Calu3 (cell line): ENCODE data around the gene TRIM46. TPM values are rescaled to one million over a fixed set of nuclear protein-coding genes. Genes with fewer than 3 reads are reported as not detected.
A peak's percentile ranks its signal among the peaks of the same experiment; 100 is the strongest.
"Not testable (repeated sequence)": the region's sequence is repeated elsewhere in the genome, so short reads cannot be mapped to it uniquely, and the experiment has no call there.

ENCODE experiments used
- BruUV-seq: library from RNA; stranded (reverse); fragments of 400-500 nt; replicated peaks from 2 replicates; lab custom pipeline; 2021; lab: Mats Ljungman, UMichigan
- CTCF ChIA-PET: fragments of 300-600 bp; sonication (Branson Sonifier 250); formaldehyde crosslinking; loops from one replicate; lab custom pipeline; 2022; ENCODE audit warnings: antibody characterized with exemption; lab: Charles Lee
- DNase-seq: peaks from one replicate; pipeline ENCODE4 v3.0.0; 2022
- H3K27ac Mint-ChIP-seq: one replicate; pipeline ENCODE4 v1.8.0; 2022; ENCODE audit warnings: mixed read lengths; ENCODE audit not compliant: unreplicated experiment
- H3K27me3 Mint-ChIP-seq: one replicate; pipeline ENCODE4 v1.8.0; 2022; ENCODE audit warnings: mixed read lengths; ENCODE audit not compliant: unreplicated experiment
- H3K36me3 Mint-ChIP-seq: one replicate; pipeline ENCODE4 v1.8.0; 2022; ENCODE audit warnings: mild to moderate bottlenecking, moderate library complexity, mixed read lengths; ENCODE audit not compliant: insufficient read depth, unreplicated experiment
- H3K4me1 Mint-ChIP-seq: one replicate; pipeline ENCODE4 v1.8.0; 2022; ENCODE audit warnings: mild to moderate bottlenecking, low read depth, mixed read lengths; ENCODE audit not compliant: unreplicated experiment
- H3K4me3 Mint-ChIP-seq: one replicate; pipeline ENCODE4 v1.8.0; 2022; ENCODE audit warnings: mild to moderate bottlenecking, low read depth, moderate library complexity, mixed read lengths; ENCODE audit not compliant: unreplicated experiment
- H3K9me3 Mint-ChIP-seq: one replicate; pipeline ENCODE4 v1.8.0; 2022; ENCODE audit warnings: low read depth, mixed read lengths; ENCODE audit not compliant: unreplicated experiment
- intact Hi-C: fragments of 100-400 bp; cut with micrococcal nuclease; formaldehyde crosslinking; loops from one replicate; pipeline ENCODE4 v1.10.0; 2022; ENCODE audit not compliant: unreplicated experiment
- total RNA-seq: library from RNA; stranded (reverse); gene quantifications from 2 replicates; pipeline ENCODE4 v1.2.3, GENCODE V29; 2022
- TF ChIP-seq, protein P1 (sequence below): fragments of 200-600 bp; IDR thresholded peaks from one replicate; pipeline ENCODE4 v1.8.0; 2022; ENCODE audit warnings: antibody characterized with exemption; ENCODE audit not compliant: unreplicated experiment

The TRIM46 gene
- total RNA-seq, 1 experiment from 2014 or later = 1.1 TPM

DNA sequence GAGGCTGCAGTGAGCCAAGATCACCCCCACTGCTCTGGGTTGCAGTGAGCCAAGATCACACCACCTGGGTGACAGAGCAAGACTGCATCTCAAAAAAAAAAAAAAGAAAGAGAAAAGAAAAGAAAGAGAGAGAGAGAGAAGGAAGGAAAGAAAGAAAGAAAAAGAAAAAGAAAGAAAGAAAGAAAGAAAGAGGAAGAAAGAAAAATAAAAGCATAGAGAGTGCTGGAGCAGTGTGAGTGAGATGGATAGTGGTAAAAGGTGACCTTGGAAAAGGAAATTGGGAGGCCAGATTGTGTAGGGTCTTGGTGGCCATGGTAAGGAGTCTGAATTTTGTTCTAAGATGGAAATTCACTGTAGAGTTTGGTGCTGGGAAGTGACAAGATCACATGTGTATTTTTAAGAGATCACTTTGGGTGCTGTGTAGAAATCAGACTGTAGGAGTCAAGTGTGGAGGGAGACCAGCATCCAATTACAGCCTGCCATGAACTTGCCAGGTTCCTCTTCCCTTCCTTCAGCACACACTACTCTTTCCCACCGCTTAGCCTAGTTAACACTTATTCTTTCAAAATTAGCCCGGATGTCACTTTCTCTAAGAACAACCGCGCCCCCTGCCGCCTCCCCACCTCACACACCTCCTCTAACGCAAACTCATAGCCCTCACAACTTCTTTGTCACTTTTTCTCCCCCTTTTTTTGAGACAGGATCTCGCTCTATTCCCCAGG, 52.7 kb downstream of the TRIM46 start:
- intact Hi-C loops = loop anchor here (1.0 kb wide), 2 partner anchors 19 to 50 kb away; partner anchors contain the start of gene THBS3
- H3K9me3 Mint-ChIP-seq = no peaks in the 10 kb centered on the region
- peak overlapping the region; percentile 70 for H3K27ac Mint-ChIP-seq
- H3K27me3 Mint-ChIP-seq = peaks cover 4% of the 10 kb centered on the region
- peaks cover 26% of the 10 kb centered on the region for H3K36me3 Mint-ChIP-seq
- peaks cover 12% of the 10 kb centered on the region for H3K4me1 Mint-ChIP-seq
- BruUV-seq = no TSS peak
- TF ChIP-seq, protein P1, sequence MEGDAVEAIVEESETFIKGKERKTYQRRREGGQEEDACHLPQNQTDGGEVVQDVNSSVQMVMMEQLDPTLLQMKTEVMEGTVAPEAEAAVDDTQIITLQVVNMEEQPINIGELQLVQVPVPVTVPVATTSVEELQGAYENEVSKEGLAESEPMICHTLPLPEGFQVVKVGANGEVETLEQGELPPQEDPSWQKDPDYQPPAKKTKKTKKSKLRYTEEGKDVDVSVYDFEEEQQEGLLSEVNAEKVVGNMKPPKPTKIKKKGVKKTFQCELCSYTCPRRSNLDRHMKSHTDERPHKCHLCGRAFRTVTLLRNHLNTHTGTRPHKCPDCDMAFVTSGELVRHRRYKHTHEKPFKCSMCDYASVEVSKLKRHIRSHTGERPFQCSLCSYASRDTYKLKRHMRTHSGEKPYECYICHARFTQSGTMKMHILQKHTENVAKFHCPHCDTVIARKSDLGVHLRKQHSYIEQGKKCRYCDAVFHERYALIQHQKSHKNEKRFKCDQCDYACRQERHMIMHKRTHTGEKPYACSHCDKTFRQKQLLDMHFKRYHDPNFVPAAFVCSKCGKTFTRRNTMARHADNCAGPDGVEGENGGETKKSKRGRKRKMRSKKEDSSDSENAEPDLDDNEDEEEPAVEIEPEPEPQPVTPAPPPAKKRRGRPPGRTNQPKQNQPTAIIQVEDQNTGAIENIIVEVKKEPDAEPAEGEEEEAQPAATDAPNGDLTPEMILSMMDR = peak; percentile 65
- CTCF ChIA-PET = interaction anchor here (0.6 to 1.5 kb wide), 7 partner anchors 17 to 562 kb away, joined by 3 to 16 read pairs (median 3); partner anchors contain the start of genes KRTCAP2 and THBS3
- peak overlapping the region; percentile 72 for H3K4me3 Mint-ChIP-seq
- DNase-seq = peak; percentile 85

DNA sequence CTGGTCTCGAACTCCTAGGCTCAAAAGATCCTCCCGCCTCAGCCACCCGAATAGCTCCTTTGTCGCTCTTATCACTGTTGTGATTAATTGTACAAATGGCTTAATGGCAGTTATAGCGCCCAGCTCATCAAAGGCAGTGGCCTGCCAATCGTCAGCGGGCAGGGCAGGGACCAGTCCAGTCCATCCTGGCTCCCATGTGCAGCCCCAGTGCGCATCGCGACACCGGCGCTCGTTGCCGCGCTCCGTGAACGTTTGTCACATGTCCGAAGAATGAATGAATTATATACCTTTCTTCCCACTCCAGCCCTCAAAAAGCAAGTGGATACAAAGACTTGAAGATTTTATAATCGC, 53.2 kb downstream of the TRIM46 start:
- CTCF ChIA-PET = interaction anchor here (0.6 to 1.5 kb wide), 8 partner anchors 18 to 561 kb away, joined by 3 to 16 read pairs (median 4); partner anchors contain the start of genes KRTCAP2 and THBS3
- no peaks in the 10 kb centered on the region for H3K9me3 Mint-ChIP-seq
- intact Hi-C loops = loop anchor here (1.0 kb wide), 2 partner anchors 20 to 51 kb away; partner anchors contain the start of gene THBS3
- TF ChIP-seq, protein P1 = no peak
- H3K4me1 Mint-ChIP-seq = peaks cover 12% of the 10 kb centered on the region
- peak; percentile 67 for DNase-seq
- TSS peak; percentile 89 for BruUV-seq
- peaks cover 27% of the 10 kb centered on the region for H3K36me3 Mint-ChIP-seq
- H3K27ac Mint-ChIP-seq = peak overlapping the region; percentile 70
- peak overlapping the region; percentile 72 for H3K4me3 Mint-ChIP-seq
- H3K27me3 Mint-ChIP-seq = peaks cover 9% of the 10 kb centered on the region

DNA sequence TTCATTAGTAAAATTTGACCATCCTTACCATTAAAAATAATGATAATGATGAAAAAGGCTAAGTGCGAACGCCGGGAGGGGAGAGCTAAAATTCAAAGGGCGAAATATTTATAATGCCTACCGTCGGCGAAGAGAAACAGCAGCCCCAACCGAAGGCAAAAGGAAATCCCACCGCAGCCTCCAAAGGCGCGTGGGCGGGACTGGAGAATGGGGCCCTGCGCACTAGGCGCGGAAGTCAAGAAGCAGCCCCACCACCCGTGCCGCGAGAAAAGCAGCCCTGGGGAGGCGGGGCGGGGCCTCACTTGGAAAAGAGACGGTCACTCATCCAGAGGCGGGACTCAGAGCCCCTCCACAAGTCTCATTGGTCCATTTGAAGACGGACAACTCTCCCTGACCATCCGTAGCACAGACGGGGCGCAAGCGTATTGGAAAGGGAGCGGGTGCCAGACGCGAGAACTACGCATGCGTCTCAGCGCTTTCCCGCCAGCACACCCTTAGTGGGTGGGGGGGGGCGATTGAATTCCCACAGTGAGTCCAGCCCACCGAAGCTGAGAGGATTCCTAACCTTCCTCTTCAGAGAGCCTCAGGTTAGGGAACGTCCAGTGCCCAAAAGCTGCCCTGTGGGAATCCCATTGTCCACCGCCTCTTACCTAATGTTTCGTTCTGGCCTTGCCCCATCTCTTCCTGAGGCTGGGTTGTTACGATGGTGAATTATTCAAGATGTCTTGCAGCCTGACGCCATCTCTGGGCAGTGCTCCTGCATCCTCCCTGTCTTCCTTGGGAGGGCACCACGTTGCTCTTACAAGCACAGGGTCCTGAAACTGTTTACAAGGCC, 53.8 kb downstream of the TRIM46 start:
- peak; percentile 99 for DNase-seq
- Mint-ChIP-seq H3K4me1 (peaks cover 12% of the 10 kb centered on the region), H3K9me3 (no peaks in the 10 kb centered on the region), H3K27me3 (peaks cover 10% of the 10 kb centered on the region), H3K27ac (peak overlapping the region; percentile 70), H3K4me3 (peak overlapping the region; percentile 72), H3K36me3 (peaks cover 27% of the 10 kb centered on the region)
- TF ChIP-seq, protein P1 = no peak
- intact Hi-C loops = no loop called here
- CTCF ChIA-PET = interaction anchor here (0.6 to 1.5 kb wide), 5 partner anchors 18 to 56 kb away, joined by 3 to 16 read pairs (median 5); partner anchors contain the start of genes KRTCAP2 and THBS3
- TSS peak; percentile 96 for BruUV-seq

DNA sequence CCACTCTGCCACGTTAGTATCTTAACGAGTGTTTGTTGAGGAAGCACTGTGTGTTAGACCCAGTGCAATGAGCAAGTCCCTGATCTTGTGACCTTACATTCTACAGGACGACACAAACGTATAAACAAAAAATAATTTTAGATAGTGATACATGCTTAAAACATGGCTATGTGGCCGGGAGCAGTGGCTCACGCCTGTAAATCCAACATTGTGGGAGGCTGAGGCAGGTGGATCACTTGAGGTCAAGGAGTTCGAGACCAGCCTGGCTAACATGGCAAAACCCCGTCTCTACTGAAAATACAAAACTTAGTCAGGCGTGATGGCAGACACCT, 54.4 kb downstream of the TRIM46 start:
- Mint-ChIP-seq H3K9me3 (no peaks in the 10 kb centered on the region), H3K4me3 (peak overlapping the region; percentile 72), H3K27me3 (peaks cover 10% of the 10 kb centered on the region), H3K36me3 (peaks cover 27% of the 10 kb centered on the region), H3K27ac (peak overlapping the region; percentile 70), H3K4me1 (peaks cover 12% of the 10 kb centered on the region)
- intact Hi-C loops = no loop called here
- no peak for DNase-seq
- BruUV-seq = no TSS peak
- CTCF ChIA-PET = no interaction called here
- TF ChIP-seq, protein P1 = no peak

DNA sequence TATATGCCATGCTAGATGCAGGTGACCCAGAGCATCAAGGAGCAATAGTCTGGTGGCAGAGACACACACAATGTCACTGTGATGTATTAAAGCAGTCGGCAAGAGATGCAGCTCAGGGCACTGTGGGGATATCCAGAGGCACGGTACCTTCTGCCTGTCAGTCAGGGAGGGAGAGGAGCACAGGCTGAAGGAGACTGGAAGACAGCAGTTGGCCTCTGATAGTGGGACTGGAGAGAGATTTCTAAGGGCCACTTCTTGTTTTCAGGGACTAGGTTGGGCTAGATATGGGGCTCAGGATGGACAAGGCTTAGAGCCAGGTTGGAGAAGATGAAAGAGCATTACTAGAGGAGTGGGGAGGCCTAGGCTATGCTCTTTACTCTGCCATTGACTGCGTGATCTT, 57.7 kb downstream of the TRIM46 start:
- H3K27ac Mint-ChIP-seq, H3K4me3 Mint-ChIP-seq, intact Hi-C loops, BruUV-seq, H3K9me3 Mint-ChIP-seq, H3K4me1 Mint-ChIP-seq, H3K27me3 Mint-ChIP-seq, DNase-seq: not testable (repeated sequence)
- CTCF ChIA-PET = interaction anchor here (0.8 kb wide), 1 partner anchor 20 kb away, joined by 3 read pairs; no protein-coding TSS in a partner anchor
- peaks cover 22% of the 10 kb centered on the region for H3K36me3 Mint-ChIP-seq
